Activated naive CD4-positive, alpha-beta T cell treated with anti-CD3 and anti-CD28 coated beads, Interleukin-2, amount 50 U/mL, for 16 hours (primary cell): Measurements from ENCODE around the gene SOBP.

Experiments used
- DNase-seq: peaks from one replicate; pipeline ENCODE4 v3.0.0-alpha.2; 2020

Gene SOBP

GRCh38 chr6:107697682-107698081 is 207.8 kb downstream of the SOBP start:
- no peak for DNase-seq

- DNase-seq, result no peak
Measured at GRCh38 chr6:107698146-107698545, 208.2 kb downstream of the SOBP start.

- no peak for DNase-seq
Measured at GRCh38 chr6:107699254-107699653, 209.3 kb downstream of the SOBP start.

GRCh38 chr6:107699697-107700325 is 209.9 kb downstream of the SOBP start:
- DNase-seq, result no peak

- no peak for DNase-seq
Measured at GRCh38 chr6:107703606-107704005, 213.7 kb downstream of the SOBP start.

- DNase-seq, result no peak
Measured at GRCh38 chr6:107704347-107705013, 214.6 kb downstream of the SOBP start.

GRCh38 chr6:107706516-107707115 is 216.7 kb downstream of the SOBP start:
- no peak for DNase-seq

GRCh38 chr6:107707346-107708275 is 217.7 kb downstream of the SOBP start:
- DNase-seq, result no peak

- DNase-seq, result no peak
Measured at GRCh38 chr6:107708435-107708834, 218.5 kb downstream of the SOBP start.

- DNase-seq, result no peak
Measured at GRCh38 chr6:107709341-107709740, 219.4 kb downstream of the SOBP start.
